ENCODE results near the gene SLCO4C1.

Gene SLCO4C1

DNA sequence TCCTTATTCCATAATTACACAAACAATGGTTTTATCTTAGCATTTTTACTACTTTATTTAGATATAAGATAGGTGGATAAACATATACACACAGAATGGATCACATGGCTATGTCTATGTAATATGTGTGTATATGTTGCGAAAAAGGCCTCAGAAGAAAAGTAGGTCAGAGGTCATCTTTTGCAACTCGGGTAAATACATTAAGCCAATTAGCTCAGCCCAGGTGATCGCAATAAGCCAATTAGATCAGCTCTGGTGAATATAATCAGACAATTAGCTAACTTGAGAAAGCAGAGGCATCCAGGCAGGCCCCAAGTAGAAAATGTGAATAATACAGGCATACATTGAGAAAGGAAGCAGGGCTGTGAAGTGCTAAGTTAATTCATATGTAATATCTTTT lies 24.3 kb downstream of the SLCO4C1 start:
- Histone ChIP-seq H3K36me3 (ENCODE audit: control insufficient read depth, insufficient read depth, low read length) (no peaks in the 10 kb centered on the region), H3K4me3 (ENCODE audit: insufficient read depth, low read depth, low read length) (no peak overlapping the region), H3K9me3 (ENCODE audit: control insufficient read depth, low read length) (no peaks in the 10 kb centered on the region), H3K27ac (ENCODE audit: insufficient read depth, low read depth, low read length, poor library complexity, severe bottlenecking) (no peak overlapping the region), H3K27me3 (ENCODE audit: control insufficient read depth, insufficient read depth, low read length, poor library complexity, severe bottlenecking) (no peaks in the 10 kb centered on the region), H3K4me1 (ENCODE audit: control insufficient read depth, insufficient read depth, low read length) (peaks cover 5% of the 10 kb centered on the region)
- WGBS, 2 experiments: 66 to 75% methylated on average over 3 of the region's 3 CpGs

DNA sequence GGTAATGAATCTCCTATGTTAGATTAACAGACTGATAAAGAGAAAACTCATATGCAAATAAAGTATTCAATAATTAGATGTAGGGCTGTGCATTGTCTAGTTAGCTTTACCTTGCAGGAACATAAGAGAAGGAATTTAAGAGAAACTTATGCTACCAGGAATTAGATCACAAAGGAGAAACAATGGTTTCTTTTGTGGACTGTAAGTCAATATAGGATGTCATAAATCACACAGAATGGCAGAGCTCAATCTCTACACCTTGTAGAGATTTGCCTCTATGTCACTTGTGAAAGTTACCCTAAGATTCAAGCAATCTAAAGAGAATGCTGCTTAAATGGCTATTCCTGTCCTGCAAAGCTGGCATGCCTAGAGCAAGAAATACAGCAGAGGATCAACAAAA lies 26.0 kb downstream of the SLCO4C1 start:
- Histone ChIP-seq H3K36me3 (ENCODE audit: control insufficient read depth, insufficient read depth, low read length) (no peaks in the 10 kb centered on the region), H3K4me3 (ENCODE audit: insufficient read depth, low read depth, low read length) (no peak overlapping the region), H3K27me3 (ENCODE audit: control insufficient read depth, insufficient read depth, low read length, poor library complexity, severe bottlenecking) (no peaks in the 10 kb centered on the region), H3K9me3 (ENCODE audit: control insufficient read depth, low read length) (no peaks in the 10 kb centered on the region), H3K27ac (ENCODE audit: insufficient read depth, low read depth, low read length, poor library complexity, severe bottlenecking) (no peak overlapping the region), H3K4me1 (ENCODE audit: control insufficient read depth, insufficient read depth, low read length) (peaks cover 5% of the 10 kb centered on the region)

DNA sequence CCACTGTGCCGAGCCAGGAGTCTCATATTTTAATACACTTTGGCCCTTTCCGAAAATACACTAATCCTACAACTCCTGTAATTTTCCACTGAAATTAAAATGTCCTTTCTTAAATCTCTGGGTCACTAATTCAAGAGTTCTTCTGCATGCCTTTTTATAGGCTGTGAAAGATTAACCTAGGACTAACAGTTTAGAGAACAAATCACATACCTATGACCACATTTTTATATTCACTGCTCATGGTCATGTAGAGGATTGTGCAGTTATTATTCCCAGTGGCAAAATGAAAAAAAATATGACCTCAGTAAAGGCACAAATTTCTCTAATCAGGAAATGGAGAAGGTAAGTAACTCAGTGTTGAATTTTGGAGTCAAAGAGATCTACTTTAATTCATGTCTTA lies 33.4 kb downstream of the SLCO4C1 start:
- H3K4me3 ChIP-seq (ENCODE audit: insufficient read depth, low read depth, low read length): no peak overlapping the region
- 88 to 92% methylated on average over 2 of the region's 2 CpGs for WGBS, 2 experiments
- no peaks in the 10 kb centered on the region for H3K36me3 ChIP-seq (ENCODE audit: control insufficient read depth, insufficient read depth, low read length)
- H3K27ac ChIP-seq (ENCODE audit: insufficient read depth, low read depth, low read length, poor library complexity, severe bottlenecking): no peak overlapping the region
- no peaks in the 10 kb centered on the region for H3K9me3 ChIP-seq (ENCODE audit: control insufficient read depth, low read length)
- no peaks in the 10 kb centered on the region for H3K27me3 ChIP-seq (ENCODE audit: control insufficient read depth, insufficient read depth, low read length, poor library complexity, severe bottlenecking)
- no peaks in the 10 kb centered on the region for H3K4me1 ChIP-seq (ENCODE audit: control insufficient read depth, insufficient read depth, low read length)

DNA sequence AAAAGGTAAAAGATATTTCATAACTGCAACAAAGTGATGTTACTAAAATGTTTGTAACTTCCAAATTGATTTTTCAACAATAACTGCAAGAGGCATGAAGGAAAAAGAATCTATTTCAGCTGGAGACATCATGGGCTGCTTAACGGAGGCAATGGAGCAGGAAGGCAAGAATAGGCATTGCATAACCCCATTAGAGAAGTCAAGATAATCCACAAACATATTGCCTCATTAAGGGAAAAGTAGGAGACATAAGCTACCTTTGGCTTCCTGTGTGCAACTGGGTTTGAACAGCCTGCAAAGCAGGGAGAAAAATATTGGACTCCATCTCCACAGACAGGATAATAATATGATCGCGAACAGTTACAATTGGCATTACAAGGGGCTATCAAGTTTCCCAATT lies 46.7 kb downstream of the SLCO4C1 start:
- Histone ChIP-seq H3K27ac (ENCODE audit: insufficient read depth, low read depth, low read length, poor library complexity, severe bottlenecking) (no peak overlapping the region), H3K36me3 (ENCODE audit: control insufficient read depth, insufficient read depth, low read length) (no peaks in the 10 kb centered on the region), H3K4me1 (ENCODE audit: control insufficient read depth, insufficient read depth, low read length) (no peaks in the 10 kb centered on the region), H3K27me3 (ENCODE audit: control insufficient read depth, insufficient read depth, low read length, poor library complexity, severe bottlenecking) (no peaks in the 10 kb centered on the region), H3K9me3 (ENCODE audit: control insufficient read depth, low read length) (no peaks in the 10 kb centered on the region), H3K4me3 (ENCODE audit: insufficient read depth, low read depth, low read length) (no peak overlapping the region)
- 90 to 93% methylated on average over 3 of the region's 3 CpGs for WGBS, 2 experiments

DNA sequence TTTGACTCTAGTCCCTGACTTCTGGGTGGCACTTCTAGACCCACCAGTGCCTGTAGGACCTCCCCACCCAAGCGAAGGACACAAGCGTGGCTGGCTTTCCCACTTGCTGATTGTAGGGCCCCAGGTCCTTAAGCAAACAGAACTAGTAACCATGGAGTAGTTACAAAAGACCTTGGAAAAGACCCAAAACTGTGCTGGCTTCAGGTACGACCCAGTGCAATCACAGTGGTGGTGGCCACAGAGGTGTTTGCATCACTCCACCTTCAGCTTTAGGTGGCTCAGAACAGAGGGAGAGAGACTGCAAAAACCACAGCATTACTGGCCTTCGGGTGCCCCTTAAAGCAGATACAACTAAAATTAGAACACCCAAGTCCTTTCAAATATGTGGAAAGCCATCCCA lies 52.9 kb downstream of the SLCO4C1 start:
- no peaks in the 10 kb centered on the region for H3K36me3 ChIP-seq (ENCODE audit: control insufficient read depth, insufficient read depth, low read length)
- no peaks in the 10 kb centered on the region for H3K9me3 ChIP-seq (ENCODE audit: control insufficient read depth, low read length)
- H3K27me3 ChIP-seq (ENCODE audit: control insufficient read depth, insufficient read depth, low read length, poor library complexity, severe bottlenecking): no peaks in the 10 kb centered on the region
- H3K27ac ChIP-seq (ENCODE audit: insufficient read depth, low read depth, low read length, poor library complexity, severe bottlenecking): no peak overlapping the region
- no peaks in the 10 kb centered on the region for H3K4me1 ChIP-seq (ENCODE audit: control insufficient read depth, insufficient read depth, low read length)
- H3K4me3 ChIP-seq (ENCODE audit: insufficient read depth, low read depth, low read length): no peak overlapping the region
- 87 to 97% methylated on average over 4 of the region's 4 CpGs for WGBS, 2 experiments

DNA sequence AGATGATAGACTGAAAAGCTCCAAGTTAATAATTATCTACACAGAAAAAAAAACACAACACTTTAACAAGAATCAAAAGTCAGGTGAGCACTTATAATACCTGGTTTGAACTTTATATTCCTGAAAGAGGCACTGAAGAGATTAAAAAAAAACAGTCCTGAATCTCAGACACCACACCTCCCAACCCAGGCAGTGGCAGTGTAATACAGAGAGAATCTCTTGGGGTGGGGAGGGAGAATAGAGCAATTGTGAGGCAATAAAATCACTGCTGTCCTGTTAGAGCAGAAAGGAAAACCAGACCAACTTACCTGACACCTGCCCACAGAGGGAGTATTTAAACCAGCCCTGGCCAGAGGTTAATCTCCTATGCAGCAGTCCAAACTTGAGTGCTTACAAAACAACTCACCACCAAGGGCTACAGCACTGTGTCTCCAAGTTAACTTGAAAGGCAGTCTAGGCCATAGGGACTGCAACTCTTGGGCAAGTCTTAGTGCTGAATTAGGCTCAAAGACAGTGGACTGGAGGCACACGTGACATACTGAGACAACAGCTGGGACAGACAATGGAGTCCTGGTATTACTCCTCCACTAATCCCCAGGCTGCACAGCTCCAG lies 54.2 kb downstream of the SLCO4C1 start:
- Histone ChIP-seq H3K9me3 (ENCODE audit: control insufficient read depth, low read length) (no peaks in the 10 kb centered on the region), H3K27me3 (ENCODE audit: control insufficient read depth, insufficient read depth, low read length, poor library complexity, severe bottlenecking) (no peaks in the 10 kb centered on the region), H3K36me3 (ENCODE audit: control insufficient read depth, insufficient read depth, low read length) (no peaks in the 10 kb centered on the region), H3K4me3 (ENCODE audit: insufficient read depth, low read depth, low read length) (no peak overlapping the region), H3K27ac (ENCODE audit: insufficient read depth, low read depth, low read length, poor library complexity, severe bottlenecking) (no peak overlapping the region), H3K4me1 (ENCODE audit: control insufficient read depth, insufficient read depth, low read length) (no peaks in the 10 kb centered on the region)
- WGBS, 2 experiments: 65 to 82% methylated on average over 1 of the region's 1 CpG

DNA sequence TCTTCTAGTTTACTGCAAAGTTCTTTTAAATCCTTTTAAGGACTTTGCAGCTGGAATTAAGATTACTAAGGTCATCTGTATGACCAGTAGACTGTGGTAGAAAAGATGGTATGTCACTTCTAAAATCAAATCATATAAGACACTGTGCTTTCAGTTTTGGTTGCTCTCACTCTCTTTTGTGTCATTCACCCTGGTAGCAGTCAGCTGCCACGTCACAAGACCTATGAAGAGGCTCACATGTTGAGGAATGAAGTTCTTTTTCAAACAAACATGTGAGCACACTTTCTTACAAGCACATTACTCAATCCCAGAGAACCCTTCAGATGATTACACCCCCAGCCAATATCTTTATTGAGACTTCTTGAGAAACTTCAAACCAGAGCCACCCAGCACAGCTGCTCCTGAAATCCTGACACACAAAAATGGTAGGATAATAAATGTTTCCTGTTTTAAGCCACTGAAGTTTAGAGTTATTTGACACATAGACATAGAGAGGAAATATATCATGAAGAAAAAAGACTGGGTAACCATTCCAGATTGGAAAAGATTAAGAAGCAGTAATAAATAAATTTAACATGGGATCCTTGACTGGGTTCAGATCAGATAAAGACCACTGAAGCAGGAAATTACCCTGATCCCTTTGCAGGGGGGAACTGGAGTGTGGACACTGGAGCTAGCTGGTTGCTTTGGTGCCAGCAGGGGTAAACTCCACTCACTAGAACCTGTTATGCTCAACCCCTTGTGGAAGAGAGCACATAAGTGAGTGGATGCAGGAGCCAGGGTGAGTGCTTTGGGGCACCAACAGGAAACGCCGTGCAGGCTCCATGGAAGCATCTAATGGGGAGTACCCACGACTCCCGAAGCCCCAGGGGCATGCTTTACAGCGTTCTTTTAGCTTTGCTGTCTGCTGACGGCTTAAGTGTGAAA lies 64.1 kb downstream of the SLCO4C1 start:
- H3K36me3 ChIP-seq (ENCODE audit: control insufficient read depth, insufficient read depth, low read length): no peaks in the 10 kb centered on the region
- H3K4me3 ChIP-seq (ENCODE audit: insufficient read depth, low read depth, low read length): no peak overlapping the region
- WGBS, 2 experiments: 88 to 92% methylated on average over 7 of the region's 7 CpGs
- H3K9me3 ChIP-seq (ENCODE audit: control insufficient read depth, low read length): no peaks in the 10 kb centered on the region
- no peaks in the 10 kb centered on the region for H3K4me1 ChIP-seq (ENCODE audit: control insufficient read depth, insufficient read depth, low read length)
- no peak overlapping the region for H3K27ac ChIP-seq (ENCODE audit: insufficient read depth, low read depth, low read length, poor library complexity, severe bottlenecking)
- no peaks in the 10 kb centered on the region for H3K27me3 ChIP-seq (ENCODE audit: control insufficient read depth, insufficient read depth, low read length, poor library complexity, severe bottlenecking)

DNA sequence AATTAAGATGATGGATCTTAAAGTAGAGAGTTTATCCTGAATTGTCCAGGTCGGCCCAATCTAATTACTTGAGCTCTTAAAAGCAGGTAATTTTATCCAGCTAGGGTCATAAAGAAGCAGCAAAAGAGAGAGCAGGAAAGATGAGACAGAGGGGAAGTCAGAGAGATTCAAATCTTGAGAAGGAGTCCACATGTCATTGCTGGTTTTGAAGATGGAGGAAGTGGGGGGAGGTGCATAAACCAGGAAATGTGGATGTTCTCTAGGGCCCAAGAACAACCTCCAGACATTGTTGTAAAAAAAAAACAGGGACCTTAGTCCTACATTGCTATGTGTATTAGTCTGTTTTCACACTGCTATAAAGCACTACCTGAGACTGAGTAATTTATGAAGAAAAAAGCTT lies 66.4 kb downstream of the SLCO4C1 start:
- Histone ChIP-seq H3K4me1 (ENCODE audit: control insufficient read depth, insufficient read depth, low read length) (no peaks in the 10 kb centered on the region), H3K36me3 (ENCODE audit: control insufficient read depth, insufficient read depth, low read length) (no peaks in the 10 kb centered on the region), H3K27me3 (ENCODE audit: control insufficient read depth, insufficient read depth, low read length, poor library complexity, severe bottlenecking) (no peaks in the 10 kb centered on the region), H3K9me3 (ENCODE audit: control insufficient read depth, low read length) (no peaks in the 10 kb centered on the region), H3K4me3 (ENCODE audit: insufficient read depth, low read depth, low read length) (no peak overlapping the region), H3K27ac (ENCODE audit: insufficient read depth, low read depth, low read length, poor library complexity, severe bottlenecking) (no peak overlapping the region)
- 89 to 98% methylated on average over 1 of the region's 1 CpG for WGBS, 2 experiments

DNA sequence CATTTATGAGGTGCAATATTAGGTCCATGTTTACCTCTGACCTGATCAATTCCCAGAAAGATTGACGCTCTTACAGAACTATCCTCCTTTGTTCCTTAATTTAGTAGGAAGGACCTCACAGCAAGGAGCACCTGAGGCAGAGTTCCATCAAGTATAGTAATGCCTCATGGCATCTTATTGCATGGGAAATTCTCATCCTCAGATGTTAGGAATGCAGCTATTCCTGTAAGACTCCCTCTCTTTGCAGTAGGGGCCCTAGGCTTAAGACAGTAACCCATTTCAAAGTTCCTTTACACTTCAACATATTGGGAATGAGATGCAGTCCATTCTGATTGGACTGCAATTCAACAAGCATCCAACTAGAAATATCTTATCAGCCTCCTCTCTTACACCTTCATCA lies 69.8 kb downstream of the SLCO4C1 start:
- H3K36me3 ChIP-seq (ENCODE audit: control insufficient read depth, insufficient read depth, low read length): no peaks in the 10 kb centered on the region
- no peak overlapping the region for H3K4me3 ChIP-seq (ENCODE audit: insufficient read depth, low read depth, low read length)
- no peaks in the 10 kb centered on the region for H3K27me3 ChIP-seq (ENCODE audit: control insufficient read depth, insufficient read depth, low read length, poor library complexity, severe bottlenecking)
- 85 to 88% methylated on average over 1 of the region's 1 CpG for WGBS, 2 experiments
- H3K27ac ChIP-seq (ENCODE audit: insufficient read depth, low read depth, low read length, poor library complexity, severe bottlenecking): no peak overlapping the region
- H3K9me3 ChIP-seq (ENCODE audit: control insufficient read depth, low read length): no peaks in the 10 kb centered on the region
- no peaks in the 10 kb centered on the region for H3K4me1 ChIP-seq (ENCODE audit: control insufficient read depth, insufficient read depth, low read length)

DNA sequence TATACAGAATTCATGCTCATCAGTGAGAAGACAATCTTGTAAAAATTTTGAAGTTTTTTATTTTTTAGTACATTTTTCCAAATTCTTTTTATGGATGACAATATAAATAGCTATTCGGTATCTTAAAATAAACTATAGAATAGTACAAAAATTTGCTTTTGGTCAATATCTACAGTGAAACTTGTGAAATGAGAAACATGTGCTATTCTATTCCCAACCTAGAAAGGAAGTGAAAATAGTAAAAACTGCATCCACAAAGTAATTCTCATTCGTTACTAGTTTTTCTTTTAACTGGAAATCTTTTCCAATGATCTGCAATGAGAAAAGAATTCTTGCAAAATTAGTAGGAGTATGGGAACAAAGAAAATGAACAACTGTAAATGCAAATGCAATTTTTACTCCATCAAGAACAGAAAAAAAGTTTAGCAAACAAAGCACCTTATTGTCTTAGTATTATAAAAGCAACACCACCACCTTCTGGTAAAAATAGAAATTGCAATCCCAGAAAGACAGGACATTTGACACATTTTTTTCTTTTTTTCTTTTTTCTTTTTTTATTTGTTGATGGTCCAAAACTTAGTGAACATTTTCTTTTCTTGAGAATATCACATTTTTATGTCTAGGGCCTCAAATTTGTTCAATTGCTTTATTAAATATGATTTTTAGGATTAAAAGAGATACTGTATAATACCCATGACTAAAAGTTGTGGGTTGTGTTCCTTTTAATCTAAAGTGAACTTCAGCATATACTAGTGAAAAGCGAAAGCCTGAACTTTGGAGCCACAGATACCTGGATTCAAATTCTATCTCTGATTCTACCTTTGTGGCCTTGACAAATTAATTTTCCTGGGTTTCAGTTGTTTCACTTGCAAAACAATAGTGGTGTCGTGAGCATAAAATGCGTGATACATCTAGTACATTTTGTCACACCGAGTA lies 72.3 kb downstream of the SLCO4C1 start:
- Histone ChIP-seq H3K27ac (ENCODE audit: insufficient read depth, low read depth, low read length, poor library complexity, severe bottlenecking) (no peak overlapping the region), H3K36me3 (ENCODE audit: control insufficient read depth, insufficient read depth, low read length) (no peaks in the 10 kb centered on the region), H3K27me3 (ENCODE audit: control insufficient read depth, insufficient read depth, low read length, poor library complexity, severe bottlenecking) (no peaks in the 10 kb centered on the region), H3K9me3 (ENCODE audit: control insufficient read depth, low read length) (no peaks in the 10 kb centered on the region), H3K4me3 (ENCODE audit: insufficient read depth, low read depth, low read length) (no peak overlapping the region), H3K4me1 (ENCODE audit: control insufficient read depth, insufficient read depth, low read length) (no peaks in the 10 kb centered on the region)
- WGBS, 2 experiments: 89 to 90% methylated on average over 4 to 5 of the region's 6 CpGs

Measured in ectodermal cell (in vitro differentiated cells).